RWPE1 (cell line): ENCODE measurements around the gene DNAH1.

Source experiments
- CTCF ChIA-PET: fragments of 350-600 bp; sonication (Branson Sonifier 250); formaldehyde crosslinking; extraction: SDS; loops from one replicate; lab custom pipeline; 2021; lab: Yijun Ruan, JAX
- POLR2A ChIA-PET: fragments of 400-600 bp; formaldehyde crosslinking; extraction: SDS; loops from one replicate; lab custom pipeline; 2020; ENCODE audit warnings: antibody characterized with exemption; ENCODE audit not compliant: low non-redundant PET; lab: Yijun Ruan, JAX
- DNase-seq: peaks from one replicate; pipeline ENCODE4 v3.0.0; 2012; ENCODE audit warnings: low spot score
- H3K27ac ChIP-seq: fragments of 450-650 bp; 2 replicates; pipeline ENCODE4 v1.5.1; 2017
- CTCF ChIP-seq: fragments of 450-650 bp; conservative IDR thresholded peaks from 2 replicates; pipeline ENCODE4 v1.5.1; 2017; ENCODE audit warnings: low read depth, mild to moderate bottlenecking

The DNAH1 gene

GRCh38 chr3:52443791-52444687 is 127.9 kb downstream of the DNAH1 start:
- ChIA-PET CTCF (interaction anchor here (0.7 kb wide), 1 partner anchor 13 kb away, joined by 3 read pairs; no protein-coding TSS in a partner anchor), POLR2A (no interaction called here)
- TF ChIP-seq CTCF: no peak
- DNase-seq: no peak
- H3K27ac ChIP-seq: no peak overlapping the region

- DNase-seq: peak; percentile 25
- ChIA-PET CTCF (interaction anchor here (0.8 to 1.5 kb wide), 2 partner anchors 33 to 135 kb away, joined by 3 to 8 read pairs; no protein-coding TSS in a partner anchor), POLR2A (no interaction called here)
- H3K27ac ChIP-seq: no peak within 1 kb of the TSS
- TF ChIP-seq CTCF: 0 out of 2 replicates have a peak, but pooled peaks have one; percentile 26
These were observed 129.0 kb downstream of the DNAH1 start, which contains the start of gene SEMA3G for GRCh38 chr3:52444860-52445793. Gene SEMA3G (minus strand): TSS chr3:52445103. CDS start chr3:52445027, 76 bp downstream.

GRCh38 chr3:52446042-52446441 is 129.9 kb downstream of the DNAH1 start:
- CTCF ChIA-PET: interaction anchor here (0.6 to 1.5 kb wide), 4 partner anchors 13 to 64 kb away, joined by 3 to 8 read pairs (median 8); no protein-coding TSS in a partner anchor
- POLR2A ChIA-PET: no interaction called here
- no peak for TF ChIP-seq CTCF
- no peak overlapping the region for H3K27ac ChIP-seq
- no peak for DNase-seq

GRCh38 chr3:52446631-52447511 is 130.8 kb downstream of the DNAH1 start:
- peak; percentile 48 for DNase-seq
- H3K27ac ChIP-seq: no peak overlapping the region
- TF ChIP-seq CTCF: peak; percentile 99
- POLR2A ChIA-PET: no interaction called here
- CTCF ChIA-PET: interaction anchor here (0.5 to 1.5 kb wide), 9 partner anchors 14 to 176 kb away, joined by 3 to 8 read pairs (median 3); no protein-coding TSS in a partner anchor

- TF ChIP-seq CTCF: no peak
- H3K27ac ChIP-seq: no peak overlapping the region
- ChIA-PET POLR2A (no interaction called here), CTCF (interaction anchor here (0.6 to 1.1 kb wide), 6 partner anchors 9 to 177 kb away, joined by 3 to 4 read pairs (median 3); no protein-coding TSS in a partner anchor)
- no peak for DNase-seq
These were observed 131.6 kb downstream of the DNAH1 start for GRCh38 chr3:52447512-52448355.
